Activated B cell treated with CpG ODN at 0.5 μM for 24 hours (primary cell): ENCODE measurements around the gene GGA1. TPM values are rescaled to one million over a fixed set of nuclear protein-coding genes. Genes with fewer than 3 reads are reported as not detected.

ENCODE experiments used
- ATAC-seq: fragments of 200-7000 bp; cut with Tn5 transposase; one replicate; pipeline ENCODE4 v1.10.0; 2021; ENCODE audit warnings: low read depth, mild to moderate bottlenecking, moderate library complexity
- CTCF ChIA-PET: fragments of 350-600 bp; sonication (Branson Sonifier 250); formaldehyde crosslinking; loops from one replicate; lab custom pipeline; 2021; ENCODE audit warnings: antibody characterized with exemption; lab: Charles Lee
- POLR2A ChIA-PET: fragments of 350-600 bp; sonication (Branson Sonifier 250); formaldehyde crosslinking; loops from one replicate; lab custom pipeline; 2021; ENCODE audit warnings: antibody characterized with exemption; lab: Charles Lee
- DNase-seq: peaks from one replicate; pipeline ENCODE4 v3.0.0; 2022
- H3K27ac Mint-ChIP-seq: one replicate; pipeline ENCODE4 v1.8.0; 2020; ENCODE audit warnings: mixed read lengths
- H3K27me3 Mint-ChIP-seq: one replicate; pipeline ENCODE4 v1.8.0; 2021; ENCODE audit warnings: mixed read lengths
- H3K36me3 Mint-ChIP-seq: one replicate; pipeline ENCODE4 v1.8.0; 2021; ENCODE audit warnings: low read depth, mixed read lengths
- H3K4me1 Mint-ChIP-seq: one replicate; pipeline ENCODE4 v1.8.0; 2021; ENCODE audit warnings: mixed read lengths
- H3K4me3 Mint-ChIP-seq: one replicate; pipeline ENCODE4 v1.8.0; 2020; ENCODE audit warnings: mild to moderate bottlenecking, mixed read lengths
- H3K9me3 Mint-ChIP-seq: one replicate; pipeline ENCODE4 v1.8.0; 2020; ENCODE audit warnings: mixed read lengths
- intact Hi-C: fragments of 100-400 bp; cut with micrococcal nuclease; formaldehyde crosslinking; loops from one replicate; pipeline ENCODE4 v1.15.1; 2024
- total RNA-seq: library from RNA; stranded (reverse); gene quantifications from 2 replicates; pipeline ENCODE4 v1.2.3, GENCODE V29; 2022
- TF ChIP-seq, protein P1 (sequence below): fragments of 200-600 bp; IDR thresholded peaks from one replicate; pipeline ENCODE4 v1.8.0; 2022; ENCODE audit warnings: antibody characterized with exemption, mild to moderate bottlenecking

The GGA1 gene
- total RNA-seq, 1 donor from 2014 or later = 126 TPM

DNA sequence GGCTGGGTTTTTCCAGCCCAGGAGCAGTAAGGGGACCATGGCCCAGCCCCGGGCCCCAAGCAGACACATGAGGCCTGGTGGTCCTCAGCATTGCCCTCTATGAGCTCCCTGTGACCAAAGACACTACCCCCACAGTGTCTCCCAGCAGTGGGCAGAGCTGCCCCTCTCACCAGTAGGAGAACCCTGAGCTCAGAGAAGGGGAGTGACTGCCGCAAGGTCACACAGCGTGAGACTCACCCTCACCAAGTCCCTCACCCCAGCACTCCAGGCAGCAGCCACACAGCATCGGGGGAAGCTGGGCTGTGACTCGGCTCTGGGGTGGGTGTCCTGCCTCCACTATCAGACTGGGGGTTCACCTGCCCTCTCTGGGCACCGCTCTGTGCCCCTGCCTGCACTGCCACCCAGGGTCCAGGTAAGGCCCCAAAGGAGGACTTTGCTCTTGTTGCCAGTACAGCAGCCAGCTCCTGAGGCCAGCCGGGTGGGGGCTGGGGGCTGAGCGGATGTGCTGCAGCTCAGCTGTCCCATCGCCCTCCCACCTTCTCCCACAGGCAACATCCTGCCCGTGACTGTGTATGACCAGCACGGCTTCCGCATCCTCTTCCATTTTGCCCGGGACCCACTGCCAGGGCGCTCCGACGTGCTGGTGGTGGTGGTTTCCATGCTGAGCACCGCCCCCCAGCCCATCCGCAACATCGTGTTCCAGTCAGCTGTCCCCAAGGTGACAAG lies 23.0 kb downstream of the GGA1 start:
- ChIA-PET CTCF (interaction anchor here (1.2 to 5.2 kb wide), 6 partner anchors 9 to 50 kb away, joined by 3 to 63 read pairs (median 16); partner anchors contain the start of genes GGA1 and PDXP), POLR2A (interaction anchor here (0.9 to 5.5 kb wide), 6 partner anchors 9 to 54 kb away, joined by 3 to 104 read pairs (median 22); partner anchors contain the start of genes GGA1, NOL12 and PDXP)
- TF ChIP-seq, protein P1, sequence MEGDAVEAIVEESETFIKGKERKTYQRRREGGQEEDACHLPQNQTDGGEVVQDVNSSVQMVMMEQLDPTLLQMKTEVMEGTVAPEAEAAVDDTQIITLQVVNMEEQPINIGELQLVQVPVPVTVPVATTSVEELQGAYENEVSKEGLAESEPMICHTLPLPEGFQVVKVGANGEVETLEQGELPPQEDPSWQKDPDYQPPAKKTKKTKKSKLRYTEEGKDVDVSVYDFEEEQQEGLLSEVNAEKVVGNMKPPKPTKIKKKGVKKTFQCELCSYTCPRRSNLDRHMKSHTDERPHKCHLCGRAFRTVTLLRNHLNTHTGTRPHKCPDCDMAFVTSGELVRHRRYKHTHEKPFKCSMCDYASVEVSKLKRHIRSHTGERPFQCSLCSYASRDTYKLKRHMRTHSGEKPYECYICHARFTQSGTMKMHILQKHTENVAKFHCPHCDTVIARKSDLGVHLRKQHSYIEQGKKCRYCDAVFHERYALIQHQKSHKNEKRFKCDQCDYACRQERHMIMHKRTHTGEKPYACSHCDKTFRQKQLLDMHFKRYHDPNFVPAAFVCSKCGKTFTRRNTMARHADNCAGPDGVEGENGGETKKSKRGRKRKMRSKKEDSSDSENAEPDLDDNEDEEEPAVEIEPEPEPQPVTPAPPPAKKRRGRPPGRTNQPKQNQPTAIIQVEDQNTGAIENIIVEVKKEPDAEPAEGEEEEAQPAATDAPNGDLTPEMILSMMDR = no peak
- no peak for ATAC-seq
- peaks cover 68% of the 10 kb centered on the region for H3K4me1 Mint-ChIP-seq
- intact Hi-C loops = loop anchor here (10.0 kb wide), 1 partner anchor 213 kb away; the partner anchor contains the start of genes ANKRD54 and EIF3L
- peaks cover 32% of the 10 kb centered on the region for H3K36me3 Mint-ChIP-seq
- no peaks in the 10 kb centered on the region for H3K9me3 Mint-ChIP-seq
- no peaks in the 10 kb centered on the region for H3K27me3 Mint-ChIP-seq
- DNase-seq = no peak
- peak overlapping the region; percentile 93 for H3K27ac Mint-ChIP-seq
- H3K4me3 Mint-ChIP-seq = no peak overlapping the region

DNA sequence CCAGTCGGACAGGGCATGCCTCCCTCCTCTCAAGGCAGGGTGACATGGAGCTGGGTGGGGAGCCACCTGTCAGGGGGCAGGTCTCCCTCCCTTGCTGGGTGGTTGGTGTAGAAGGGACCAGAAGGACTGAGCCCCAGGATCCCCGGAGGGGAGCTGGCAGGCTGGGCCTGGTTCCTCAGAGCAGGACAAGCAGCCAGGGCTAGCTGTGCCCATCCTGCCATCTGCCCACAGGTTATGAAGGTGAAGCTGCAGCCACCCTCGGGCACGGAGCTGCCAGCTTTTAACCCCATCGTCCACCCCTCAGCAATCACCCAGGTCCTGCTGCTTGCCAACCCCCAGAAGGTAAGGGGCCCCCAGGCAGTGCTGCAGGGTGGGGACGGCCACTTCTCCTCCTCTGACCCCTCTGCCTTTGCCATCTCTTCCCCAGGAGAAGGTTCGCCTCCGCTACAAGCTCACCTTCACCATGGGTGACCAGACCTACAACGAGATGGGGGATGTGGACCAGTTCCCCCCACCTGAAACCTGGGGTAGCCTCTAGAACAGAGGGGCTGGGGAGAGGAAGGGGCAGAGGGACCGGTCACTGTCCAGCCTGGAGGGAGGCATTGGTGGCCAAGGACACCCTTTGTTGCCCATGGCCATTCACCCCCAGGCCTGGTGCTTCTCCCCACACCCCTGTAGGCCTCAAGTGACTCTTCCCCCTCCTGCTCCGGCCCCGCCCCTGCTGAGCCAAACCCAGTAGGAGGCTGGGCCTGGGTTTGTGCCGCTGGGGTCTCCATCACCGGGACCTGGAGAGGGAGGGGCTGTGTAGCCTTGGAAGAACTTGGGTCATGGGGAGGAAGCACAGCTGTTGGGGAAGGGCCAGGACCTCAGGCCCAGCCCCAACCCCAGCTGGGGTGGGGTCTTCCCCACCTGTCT lies 23.8 kb downstream of the GGA1 start:
- peak overlapping the region; percentile 93 for H3K27ac Mint-ChIP-seq
- ChIA-PET POLR2A (interaction anchor here (0.8 to 5.5 kb wide), 14 partner anchors 7 to 408 kb away, joined by 3 to 104 read pairs (median 12); partner anchors contain the start of genes ANKRD54, GGA1, LGALS1 and NOL12), CTCF (interaction anchor here (1.2 to 5.2 kb wide), 8 partner anchors 7 to 54 kb away, joined by 3 to 63 read pairs (median 8); partner anchors contain the start of genes GGA1, LGALS1 and NOL12)
- TF ChIP-seq, protein P1 = no peak
- peak overlapping the region; percentile 74 for H3K4me3 Mint-ChIP-seq
- DNase-seq (no peak), ATAC-seq (no peak)
- intact Hi-C loops = loop anchor here (1.0 to 10.0 kb wide), 7 partner anchors 9 to 212 kb away; partner anchors contain the start of genes ANKRD54, EIF3L, GGA1 and PDXP
- peaks cover 67% of the 10 kb centered on the region for H3K4me1 Mint-ChIP-seq
- H3K9me3 Mint-ChIP-seq = no peaks in the 10 kb centered on the region
- no peaks in the 10 kb centered on the region for H3K27me3 Mint-ChIP-seq
- peaks cover 32% of the 10 kb centered on the region for H3K36me3 Mint-ChIP-seq

DNA sequence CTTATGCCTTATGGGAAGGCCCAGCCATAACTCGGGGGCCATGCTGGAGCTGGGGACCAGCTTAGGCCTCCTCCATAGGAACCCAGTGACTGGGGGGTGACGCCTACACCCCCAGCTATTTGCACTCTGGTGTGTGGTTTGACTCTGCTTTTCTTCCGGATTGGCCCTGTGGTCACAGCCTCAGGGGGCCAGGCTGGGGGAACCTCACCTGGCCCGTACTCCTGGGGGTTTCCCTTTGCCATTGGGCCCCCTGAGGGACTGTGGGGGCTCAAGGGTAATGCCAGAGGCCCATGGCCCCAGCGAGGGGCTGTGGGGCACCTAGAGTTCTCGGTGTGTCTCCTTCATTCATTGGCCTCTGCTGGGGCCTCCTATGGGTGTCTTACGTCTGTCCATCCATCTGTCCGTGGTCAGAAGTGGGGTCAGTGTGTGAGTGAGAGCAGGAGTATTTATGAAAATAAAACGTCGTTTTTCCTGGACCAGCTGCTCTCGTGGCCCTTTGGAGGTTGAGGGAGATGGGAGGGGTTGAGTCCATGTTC lies 24.5 kb downstream of the GGA1 start:
- ChIA-PET CTCF (interaction anchor here (1.2 to 5.2 kb wide), 8 partner anchors 8 to 53 kb away, joined by 3 to 63 read pairs (median 8); partner anchors contain the start of genes GGA1, LGALS1 and NOL12), POLR2A (interaction anchor here (0.5 to 5.5 kb wide), 19 partner anchors 8 to 1133 kb away, joined by 3 to 104 read pairs (median 8); partner anchors contain the start of genes ANKRD54, GGA1, LGALS1 and NOL12)
- H3K27ac Mint-ChIP-seq = peak overlapping the region; percentile 93
- intact Hi-C loops = loop anchor here (1.0 to 10.0 kb wide), 7 partner anchors 10 to 212 kb away; partner anchors contain the start of genes ANKRD54, EIF3L, GGA1 and PDXP
- H3K4me3 Mint-ChIP-seq = peak overlapping the region; percentile 74
- peaks cover 65% of the 10 kb centered on the region for H3K4me1 Mint-ChIP-seq
- no peaks in the 10 kb centered on the region for H3K9me3 Mint-ChIP-seq
- H3K27me3 Mint-ChIP-seq = no peaks in the 10 kb centered on the region
- peaks cover 32% of the 10 kb centered on the region for H3K36me3 Mint-ChIP-seq
- ATAC-seq = peak; percentile 74
- DNase-seq = peak; percentile 71
- TF ChIP-seq, protein P1 = no peak

GRCh38 chr22:37633625-37634416 lies 25.2 kb downstream of the GGA1 start:
- Mint-ChIP-seq H3K27ac (peak overlapping the region; percentile 93), H3K4me3 (peak overlapping the region; percentile 74), H3K4me1 (peaks cover 67% of the 10 kb centered on the region), H3K27me3 (no peaks in the 10 kb centered on the region), H3K36me3 (peaks cover 32% of the 10 kb centered on the region), H3K9me3 (no peaks in the 10 kb centered on the region)
- ATAC-seq (peak; percentile 78), DNase-seq (peak; percentile 69)
- TF ChIP-seq, protein P1 = no peak
- POLR2A ChIA-PET = interaction anchor here (0.5 to 5.5 kb wide), 22 partner anchors 7 to 1132 kb away, joined by 3 to 104 read pairs (median 6); partner anchors contain the start of genes GGA1, LGALS1, NOL12 and PDXP
- CTCF ChIA-PET = interaction anchor here (1.4 to 5.2 kb wide), 6 partner anchors 8 to 52 kb away, joined by 5 to 63 read pairs (median 18); partner anchors contain the start of genes GGA1, LGALS1 and NOL12
- intact Hi-C loops = loop anchor here (1.0 to 10.0 kb wide), 7 partner anchors 9 to 211 kb away; partner anchors contain the start of genes ANKRD54, EIF3L, GGA1 and PDXP
